Breast epithelium (tissue), 3 donors: ENCODE measurements around the gene USP24.

Experiments used
- CTCF ChIP-seq, 3 donors: fragments of 450-650 bp; IDR thresholded peaks; one replicate each; pipeline ENCODE4 v1.5.1; 2016 to 2017; ENCODE audit warnings: antibody characterized with exemption in 3 of 3, mild to moderate bottlenecking in 3 of 3, moderate library complexity in 3 of 3
- POLR2A ChIP-seq: fragments of 450-650 bp; IDR thresholded peaks from one replicate; pipeline ENCODE4 v1.6.1; 2016; ENCODE audit warnings: antibody characterized with exemption, mild to moderate bottlenecking, moderate library complexity

- TF ChIP-seq CTCF (IDR thresholded peaks at IDR 0.05) (no peak), POLR2A (no peak)
Observed at GRCh38 chr1:55148676-55149075, 66.5 kb downstream of the USP24 start.
